Head of caudate nucleus (tissue), 42 donors: ENCODE data around the gene PPP6R1.
A peak's percentile ranks its signal among the peaks of the same experiment; 100 is the strongest.
"Not testable (repeated sequence)": the region's sequence is repeated elsewhere in the genome, so short reads cannot be mapped to it uniquely, and the experiment has no call there.

ENCODE experiments used
- DNase-seq, 42 donors: peaks; one replicate each; pipeline versions ENCODE4 v3.0.0 to v3.0.0-alpha.2; 2020 to 2021; ENCODE audit warnings: mixed read lengths in 7 of 42
- intact Hi-C: fragments of 100-400 bp; cut with DNase I; formaldehyde crosslinking; loops from one replicate; pipeline ENCODE4 v1.15.0; 2022

PPP6R1 gene

GRCh38 chr19:55229145-55229788 lies 29.6 kb downstream of the PPP6R1 start:
- DNase-seq: no peak
- intact Hi-C loops: no loop called here

GRCh38 chr19:55228403-55229031 lies 30.3 kb downstream of the PPP6R1 start, which contains the start of gene TMEM86B:
TSS of gene TMEM86B (minus strand) at chr19:55228763. CDS start at chr19:55228741, 22 bp downstream.
- no peak for DNase-seq
- intact Hi-C loops: no loop called here

GRCh38 chr19:55228015-55228391 lies 30.8 kb downstream of the PPP6R1 start:
- intact Hi-C loops: no loop called here

GRCh38 chr19:55227241-55228014 lies 31.4 kb downstream of the PPP6R1 start:
- DNase-seq: no peak
- intact Hi-C loops: no loop called here

More at GRCh38 chr19:55228015-55228391, 30.8 kb downstream of the PPP6R1 start:
- DNase-seq: no peak

- peak in 13 of 42 donors; percentile 13 to 48 (median 28) for DNase-seq
- intact Hi-C loops: no loop called here
Measured at GRCh38 chr19:55226788-55227187, 32.0 kb downstream of the PPP6R1 start.

GRCh38 chr19:55226273-55226672 lies 32.5 kb downstream of the PPP6R1 start:
- no peak for DNase-seq
- intact Hi-C loops: no loop called here

- DNase-seq: no peak
- intact Hi-C loops: no loop called here
Measured at GRCh38 chr19:55225415-55225958, 33.3 kb downstream of the PPP6R1 start.

- DNase-seq, intact Hi-C loops: not testable (repeated sequence)
Measured at GRCh38 chr19:55224679-55225414, 34.0 kb downstream of the PPP6R1 start.

GRCh38 chr19:55224038-55224665 lies 34.7 kb downstream of the PPP6R1 start:
- no peak for DNase-seq

GRCh38 chr19:55223291-55224037 lies 35.4 kb downstream of the PPP6R1 start:
- intact Hi-C loops: no loop called here
- no peak for DNase-seq

More at GRCh38 chr19:55224038-55224665, 34.7 kb downstream of the PPP6R1 start:
- intact Hi-C loops: no loop called here

- DNase-seq: no peak
- intact Hi-C loops: no loop called here
Measured at GRCh38 chr19:55220525-55220924, 38.3 kb downstream of the PPP6R1 start.

- intact Hi-C loops: no loop called here
- peak; percentile 67 to 95 (median 84) for DNase-seq
Measured at GRCh38 chr19:55216461-55217198, 42.2 kb downstream of the PPP6R1 start.

GRCh38 chr19:55213547-55213946 lies 45.3 kb downstream of the PPP6R1 start:
- no peak for DNase-seq
- intact Hi-C loops: no loop called here

- intact Hi-C loops: no loop called here
Measured at GRCh38 chr19:55212447-55212846, 46.4 kb downstream of the PPP6R1 start.

GRCh38 chr19:55209693-55210472 lies 48.9 kb downstream of the PPP6R1 start:
- intact Hi-C loops: no loop called here
- no peak for DNase-seq

More at GRCh38 chr19:55212447-55212846, 46.4 kb downstream of the PPP6R1 start:
- peak in 2 of 42 donors; percentile 17 to 21 for DNase-seq
